GM18511 (cell line): ENCODE measurements around the gene ST8SIA6.
A peak's percentile ranks its signal among the peaks of the same experiment; 100 is the strongest.
"Not testable (repeated sequence)": the region's sequence is repeated elsewhere in the genome, so short reads cannot be mapped to it uniquely, and the experiment has no call there.

Experiments
- ATAC-seq: cut with Tn5 transposase; IDR thresholded peaks from one replicate; pipeline ENCODE4 v1.9.1; 2021; ENCODE audit warnings: mild to moderate bottlenecking, moderate library complexity; ENCODE audit not compliant: unreplicated experiment

The ST8SIA6 gene

GRCh38 chr10:17454161-17455014 lies at the start of gene ST8SIA6:
TSS of gene ST8SIA6 (minus strand) at chr10:17454595. CDS start at chr10:17454255, 340 bp downstream.
- peak; percentile 75 for ATAC-seq

DNA sequence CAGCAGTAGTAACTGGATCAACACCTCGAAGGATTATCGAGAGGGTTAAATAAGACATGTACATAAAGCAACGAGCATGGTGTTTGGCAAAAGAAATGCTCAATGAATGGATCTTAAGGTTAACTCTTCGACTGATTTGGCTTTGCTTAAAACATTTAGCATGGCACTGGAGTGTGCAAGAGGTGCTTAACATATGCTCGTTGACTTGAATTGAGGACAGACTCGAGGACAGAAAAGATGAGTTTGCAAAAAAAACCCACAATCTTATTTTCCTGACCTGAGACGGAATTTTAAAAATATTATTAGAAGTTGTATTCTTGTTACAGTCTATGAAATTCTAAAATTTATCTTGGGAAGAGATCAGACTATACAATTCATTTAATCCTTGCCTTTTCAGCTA lies 49.4 kb upstream of the ST8SIA6 start:
- no peak for ATAC-seq

- ATAC-seq, result no peak
Measured at GRCh38 chr10:17502814-17503213, 48.4 kb upstream of the ST8SIA6 start.

DNA sequence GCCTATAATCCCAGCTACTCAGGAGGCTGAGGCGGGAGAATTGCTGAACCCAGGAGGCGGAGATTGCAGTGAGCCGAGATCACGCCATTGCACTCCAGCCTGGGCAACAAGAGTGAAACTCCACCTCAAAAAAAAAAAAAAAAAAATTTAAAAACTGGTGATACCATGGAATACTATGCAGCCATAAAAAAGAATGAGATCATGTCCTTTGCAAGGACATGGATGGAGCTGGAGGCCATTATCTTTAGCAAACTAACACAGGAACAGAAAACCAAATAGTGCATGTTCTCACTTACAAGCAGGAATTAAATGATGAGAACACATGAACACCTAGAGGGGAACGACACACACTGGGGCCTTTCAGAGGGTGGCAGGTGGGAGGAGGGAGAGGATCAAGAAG lies 44.6 kb upstream of the ST8SIA6 start:
- ATAC-seq, result not testable (repeated sequence)

DNA sequence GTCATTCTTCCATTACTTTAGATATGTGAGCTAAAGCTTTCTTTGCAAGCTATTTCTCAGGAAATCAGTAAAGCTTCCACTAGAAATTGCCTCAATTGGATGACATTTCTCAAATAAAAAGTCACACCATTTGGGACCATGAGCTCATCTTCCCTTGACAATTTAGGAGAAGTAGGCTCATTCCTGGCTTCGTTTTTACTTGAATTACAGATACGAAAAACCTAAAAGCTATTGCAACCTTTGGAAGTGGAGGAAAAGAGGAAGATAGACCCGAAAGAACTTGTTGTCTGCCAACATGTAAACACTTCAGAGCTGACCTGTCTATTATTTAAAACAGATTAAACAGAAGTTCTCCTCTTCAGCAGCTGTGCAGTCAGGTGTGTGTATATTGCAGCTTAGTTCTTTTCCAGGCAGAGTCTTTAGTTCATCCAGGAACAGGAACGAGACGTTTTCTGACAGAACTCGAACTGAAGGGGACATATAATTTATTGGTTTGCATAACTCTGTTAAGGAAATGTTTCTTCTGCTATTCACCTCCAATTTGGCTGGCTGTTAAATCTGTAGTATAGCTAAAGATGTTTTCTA lies 43.1 kb upstream of the ST8SIA6 start:
- ATAC-seq, result no peak

DNA sequence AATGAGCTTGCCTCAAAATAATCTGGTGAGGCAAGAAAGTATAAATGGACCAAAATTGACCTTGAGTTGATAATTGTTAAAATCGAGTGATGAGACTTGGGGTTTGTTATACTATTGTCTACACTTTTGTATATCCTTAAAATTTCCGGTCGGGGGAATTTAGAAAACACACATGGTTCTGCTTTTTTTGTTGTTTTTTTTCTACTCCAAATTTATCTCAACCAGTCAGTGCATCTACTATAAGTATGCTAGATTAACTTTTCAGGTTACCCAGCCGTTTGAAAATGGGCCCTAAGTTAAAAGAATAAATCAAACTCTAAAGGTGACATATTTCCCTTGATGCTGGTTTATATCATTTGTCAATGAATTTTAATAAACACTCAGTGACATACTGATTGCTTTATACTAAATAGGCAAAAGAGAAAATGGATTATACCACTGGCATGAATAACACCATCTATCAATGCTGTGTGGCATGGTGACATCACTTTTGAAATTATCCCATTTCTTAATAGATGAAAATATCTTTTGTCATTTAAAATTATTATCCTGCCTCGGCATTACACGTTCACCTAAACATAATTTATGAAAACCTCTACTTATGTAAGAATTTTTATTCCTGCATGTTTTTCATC lies 40.3 kb upstream of the ST8SIA6 start:
- ATAC-seq, result no peak

DNA sequence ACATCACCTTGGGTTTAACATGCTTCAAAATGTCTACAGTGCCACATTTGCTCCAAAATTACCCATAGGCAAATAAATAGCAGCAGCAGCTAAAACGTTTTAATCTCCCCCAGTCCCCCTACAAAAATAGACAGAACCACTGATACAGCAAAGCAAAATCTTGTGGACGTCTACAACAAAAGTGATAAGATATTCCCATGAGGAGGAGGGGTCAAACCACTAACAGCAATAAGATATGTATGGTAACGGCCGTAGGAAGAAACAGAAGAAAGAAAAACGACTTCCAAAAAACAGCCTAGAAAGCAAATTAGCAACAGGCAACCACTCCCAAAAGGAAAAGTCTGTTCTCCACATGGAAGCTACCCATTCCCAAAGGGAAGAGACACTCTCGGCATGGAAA lies 34.5 kb upstream of the ST8SIA6 start:
- ATAC-seq, result no peak

DNA sequence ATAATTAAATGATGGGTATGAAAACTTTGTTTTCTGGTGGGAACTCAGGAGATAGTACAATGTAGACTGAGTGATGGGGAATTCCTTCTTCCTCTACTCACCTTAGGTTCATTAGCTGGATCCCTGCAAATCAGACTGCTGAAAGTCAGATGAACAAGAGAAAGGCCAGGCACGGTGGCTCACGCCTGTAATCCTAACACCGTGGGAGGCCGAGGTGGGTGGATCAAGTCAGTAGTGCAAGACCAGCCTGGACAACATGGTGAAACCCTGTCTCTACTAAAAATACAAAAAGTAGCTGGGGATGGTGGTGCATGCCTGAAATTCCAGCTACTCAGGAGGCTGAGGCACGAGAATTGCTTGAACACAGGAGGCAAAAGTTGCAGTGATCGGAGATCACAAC lies 28.7 kb upstream of the ST8SIA6 start:
- no peak for ATAC-seq

DNA sequence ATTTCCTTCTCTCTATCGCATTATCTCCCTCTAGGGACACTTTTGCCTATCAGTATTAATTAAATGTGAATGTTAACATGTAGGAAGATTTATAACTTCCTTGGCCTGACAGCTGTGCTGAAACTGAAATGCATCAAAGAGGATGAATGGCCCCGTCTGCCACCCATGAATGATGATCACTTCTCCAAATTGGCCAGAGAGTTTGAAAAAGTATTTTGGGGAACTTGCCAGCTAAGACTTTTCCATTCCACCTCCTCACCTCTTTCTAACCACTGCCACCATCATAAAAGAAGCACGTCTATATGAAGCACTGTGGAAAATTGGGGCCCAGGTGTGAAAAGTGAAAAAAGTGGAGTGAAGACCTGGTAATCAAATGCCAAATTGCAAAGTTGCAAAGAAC lies 25.4 kb upstream of the ST8SIA6 start:
- ATAC-seq, result no peak

- ATAC-seq, result no peak
Measured at GRCh38 chr10:17479015-17479615, 24.7 kb upstream of the ST8SIA6 start.

DNA sequence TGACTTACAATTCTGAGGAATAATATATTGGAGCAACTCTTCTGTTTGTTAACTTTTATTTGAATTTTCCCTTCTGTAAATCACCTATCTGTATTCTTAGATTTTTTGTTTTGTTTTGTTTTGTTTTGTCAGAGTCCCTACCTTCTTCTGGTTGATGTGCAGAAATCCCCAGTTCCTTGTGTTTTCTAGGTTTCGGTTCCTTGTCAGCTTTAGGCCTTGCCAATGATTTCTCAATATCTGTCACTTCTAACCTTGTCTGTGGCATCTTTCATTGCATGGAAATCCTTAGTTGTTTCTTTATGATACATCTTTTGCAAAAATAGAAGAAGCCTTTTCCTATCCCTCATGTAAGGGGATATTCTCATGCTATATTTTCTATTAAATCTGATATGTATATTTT lies 21.7 kb upstream of the ST8SIA6 start:
- ATAC-seq, result peak; percentile 75

DNA sequence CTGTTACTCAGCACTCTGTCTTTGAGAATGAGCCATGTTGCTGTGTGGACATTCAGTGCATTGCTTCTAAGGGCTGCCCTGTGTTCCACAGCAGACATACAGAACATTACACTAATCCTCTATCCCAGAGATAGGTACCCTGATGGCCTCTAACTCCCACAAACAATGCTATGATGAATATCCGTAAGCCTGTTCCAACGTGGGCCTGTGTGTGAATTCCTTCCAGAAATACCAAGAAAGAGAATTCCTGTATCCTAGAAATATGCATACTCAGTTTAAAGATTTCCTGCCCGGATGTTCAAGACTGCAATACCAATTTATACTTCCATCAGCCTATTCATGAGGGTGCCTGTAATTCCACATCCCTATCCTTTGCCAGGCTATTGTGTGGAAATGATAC lies 21.3 kb upstream of the ST8SIA6 start:
- ATAC-seq, result no peak

- no peak for ATAC-seq
Measured at GRCh38 chr10:17474595-17475323, 20.4 kb upstream of the ST8SIA6 start.

DNA sequence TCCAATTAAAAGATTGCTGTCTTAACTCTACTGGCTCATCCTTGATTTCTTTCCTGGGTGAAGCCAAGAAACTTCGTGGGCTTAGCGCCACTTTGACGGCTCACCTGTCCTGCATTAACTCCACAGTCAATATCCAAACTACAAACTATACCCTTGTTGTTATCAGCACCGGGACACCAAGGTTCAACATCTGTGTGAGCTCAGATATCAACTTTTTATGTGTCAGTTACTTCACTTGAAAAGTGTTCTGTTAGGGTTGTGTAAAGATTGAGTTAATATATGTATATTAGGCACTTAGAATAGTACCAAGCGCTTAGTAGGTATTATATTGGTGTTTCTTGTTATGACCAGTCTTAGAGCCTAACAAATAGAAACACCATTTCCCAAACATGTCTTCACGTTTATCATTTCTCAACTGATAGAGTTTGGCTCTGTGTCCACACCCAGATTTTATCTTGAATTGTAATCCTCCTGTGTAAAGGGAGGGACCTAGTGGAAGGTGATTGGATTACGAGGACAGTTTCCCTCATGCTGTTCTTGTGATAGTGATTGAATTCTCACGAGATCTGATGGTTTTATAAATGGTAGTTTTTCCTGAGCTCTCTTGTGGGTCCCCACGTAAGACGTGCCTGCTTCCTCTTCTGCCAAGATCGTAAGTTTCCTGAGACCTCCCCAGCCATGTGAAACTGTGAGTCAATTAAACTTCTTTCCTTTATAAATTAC lies 19.0 kb upstream of the ST8SIA6 start:
- ATAC-seq, result no peak

DNA sequence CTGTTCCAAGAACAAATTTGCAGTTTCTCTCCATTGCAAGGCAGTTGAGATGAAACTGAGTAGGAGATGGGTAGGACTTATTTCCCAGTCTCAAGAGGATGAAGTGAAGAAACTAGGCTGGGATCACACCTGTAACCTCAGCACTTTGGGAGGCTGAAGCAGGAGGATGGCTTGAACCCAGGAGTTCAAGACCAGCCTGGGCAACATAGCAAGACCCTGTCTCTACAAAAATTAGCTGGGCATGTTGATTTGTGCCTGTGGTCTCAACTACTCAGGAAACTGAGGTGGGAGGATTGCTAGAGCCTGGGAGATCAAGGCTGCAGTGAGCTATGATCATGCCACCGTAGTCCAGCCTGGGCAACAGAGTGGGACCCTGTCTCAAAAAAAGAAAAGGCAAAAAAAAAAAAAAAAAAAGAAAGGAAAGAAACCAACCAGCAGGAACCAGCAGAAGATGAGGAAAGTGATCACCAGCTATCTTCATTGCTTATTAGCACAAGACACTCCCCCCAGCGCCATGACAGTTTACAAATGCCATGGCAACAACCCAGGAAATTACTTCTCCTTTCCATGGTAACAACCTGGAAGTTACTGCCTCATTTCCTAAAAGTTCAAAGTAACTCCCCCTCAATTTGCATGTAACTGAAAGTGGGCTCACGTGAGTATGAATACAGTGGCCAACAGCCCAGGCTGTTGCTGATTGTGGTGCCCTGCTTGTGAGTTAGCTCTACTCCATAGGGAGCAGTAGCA lies 18.3 kb upstream of the ST8SIA6 start:
- ATAC-seq, result no peak

DNA sequence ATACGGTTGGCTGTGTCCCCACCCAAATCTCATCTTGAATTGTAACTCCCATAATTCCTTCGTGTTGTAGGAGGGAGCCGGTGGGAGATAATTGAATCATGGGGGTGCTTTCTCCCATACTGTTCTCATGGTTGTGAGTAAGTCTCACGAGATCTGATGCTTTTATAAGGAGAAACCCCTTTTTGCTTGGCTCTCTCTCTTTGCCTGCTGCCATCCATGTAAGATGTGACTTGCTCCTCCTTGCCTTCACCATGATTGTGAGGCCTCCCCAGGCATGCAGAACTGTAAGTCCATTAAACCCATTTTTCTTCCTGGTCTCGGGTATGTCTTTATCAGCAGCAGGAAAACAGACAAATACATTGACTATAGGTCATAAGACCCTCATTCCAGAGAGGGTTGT lies 15.9 kb upstream of the ST8SIA6 start:
- no peak for ATAC-seq

DNA sequence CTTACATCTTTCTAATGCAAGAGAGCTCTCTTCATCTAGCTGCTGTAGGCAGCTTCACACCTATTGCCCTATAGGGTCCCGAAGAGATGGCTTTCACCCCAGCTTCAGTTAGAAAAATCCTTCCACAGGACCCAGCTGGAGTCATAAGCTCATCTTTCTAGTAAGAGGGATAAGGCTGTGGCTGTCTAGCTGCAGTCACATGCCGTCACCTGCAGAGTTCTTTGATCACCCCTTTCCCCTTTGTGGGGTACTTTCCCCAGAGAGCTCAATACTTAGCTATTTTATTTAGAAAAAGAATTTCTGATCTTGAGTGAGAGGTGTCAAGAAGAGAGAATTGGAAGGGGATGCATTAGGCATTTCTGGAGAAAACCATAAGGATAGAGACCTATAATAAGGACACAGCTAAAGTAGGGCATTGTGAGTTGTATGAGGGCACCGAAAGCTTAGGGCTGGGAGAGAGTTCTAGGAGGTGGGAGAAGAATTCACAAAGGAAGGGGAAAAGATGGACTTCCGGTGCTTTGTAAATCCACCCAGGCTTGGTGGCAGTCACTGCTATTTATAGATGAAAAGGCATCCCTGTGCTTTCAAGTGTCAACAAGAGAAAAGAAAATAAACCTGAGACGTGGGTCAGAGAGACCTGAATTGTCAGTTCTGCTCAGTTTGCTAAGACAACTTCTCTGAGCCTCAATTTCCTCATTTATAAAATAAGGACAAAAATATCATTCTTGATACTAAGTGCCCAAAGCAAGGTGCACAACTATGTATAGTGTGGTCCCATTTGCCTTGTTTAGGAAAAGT lies 11.1 kb upstream of the ST8SIA6 start:
- ATAC-seq, result no peak

GRCh38 chr10:17464545-17464944 lies 10.2 kb upstream of the ST8SIA6 start:
- ATAC-seq, result no peak

DNA sequence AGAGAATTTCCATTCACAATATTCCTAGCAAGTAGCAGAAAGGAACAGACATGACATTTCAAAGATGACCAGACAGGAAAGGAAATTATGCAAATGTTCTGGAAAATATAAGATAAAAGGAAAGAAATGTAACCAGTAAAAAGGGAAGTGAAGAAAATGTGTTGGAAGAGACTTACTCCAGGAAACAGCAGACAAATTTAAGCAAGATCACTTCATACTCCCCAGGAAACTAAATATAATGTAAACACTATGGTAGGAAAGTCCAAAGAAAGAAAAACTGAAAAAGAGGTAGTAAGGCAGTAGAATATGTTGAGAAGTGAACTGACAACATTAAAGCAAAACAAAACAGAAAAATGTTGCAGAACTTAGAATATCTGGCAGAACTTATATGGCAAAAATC lies 6.4 kb upstream of the ST8SIA6 start:
- no peak for ATAC-seq
